ENCODE results near the gene NUBP2. TPM values are rescaled to one million over a fixed set of nuclear protein-coding genes. Genes with fewer than 3 reads are reported as not detected.

NUBP2 gene
- total RNA-seq, 1 experiment from 2014 or later: 69.4 TPM

GRCh38 chr16:1768061-1768766 lies 14.5 kb upstream of the NUBP2 start:
- Mint-ChIP-seq H3K27ac (no peak overlapping the region), H3K4me3 (no peak overlapping the region), H3K9me3 (no peaks in the 10 kb centered on the region), H3K4me1 (peaks cover 3 to 14% of the 10 kb centered on the region in 2 experiments), H3K27me3 (ENCODE audit: low read depth) (no peaks in the 10 kb centered on the region; the same call in 1 of the 2 replicates), H3K36me3 (ENCODE audit: insufficient read depth in 1 of 3, low read depth in 3 of 3) (peaks cover 11 to 37% (median 33%) of the 10 kb centered on the region in 3 experiments; a peak in 6 of 7 replicates)
- Histone ChIP-seq H3K27ac (ENCODE audit: insufficient read length, low read depth, low read length) (no peak overlapping the region), H3K23ac (ENCODE audit: insufficient read length, low read depth, low read length) (no peak overlapping the region), H4K5ac (ENCODE audit: insufficient read length, low read depth, low read length) (no peak overlapping the region), H3K79me1 (ENCODE audit: insufficient read depth, low read depth, low read length, poor library complexity, severe bottlenecking) (no peaks in the 10 kb centered on the region), H3K4me2 (ENCODE audit: insufficient read depth, insufficient read length, low read length) (no peak overlapping the region), H3K56ac (ENCODE audit: insufficient read length, low read depth, low read length) (no peak overlapping the region), H4K91ac (ENCODE audit: insufficient read length, low read depth, low read length) (no peak overlapping the region), H3K27me3 (ENCODE audit: insufficient read depth, low read length) (no peaks in the 10 kb centered on the region), H2AK5ac (ENCODE audit: insufficient read length, low read length) (no peak overlapping the region), H2BK120ac (ENCODE audit: low read depth, low read length, poor library complexity, severe bottlenecking) (no peak overlapping the region), H3K9me3 (ENCODE audit: control insufficient read depth, low read depth, low read length) (no peaks in the 10 kb centered on the region), H4K8ac (replicated peaks; ENCODE audit: insufficient read length, low read depth, low read length) (no peak overlapping the region), H3K79me2 (ENCODE audit: insufficient read depth, low read length) (no peaks in the 10 kb centered on the region; the same call in 1 of the 2 replicates), H3K4ac (ENCODE audit: low read depth, low read length) (no peak overlapping the region), H3K9ac (ENCODE audit: extremely low read depth, insufficient read length, low read length) (no peak overlapping the region), H2BK15ac (ENCODE audit: low read depth, low read length) (no peak overlapping the region), H2AFZ (ENCODE audit: low read length) (no peak overlapping the region), H3K18ac (ENCODE audit: insufficient read length, low read depth, low read length) (no peak overlapping the region), H3K4me1 (ENCODE audit: insufficient read depth, low read length) (no peaks in the 10 kb centered on the region), H4K20me1 (ENCODE audit: control insufficient read depth, insufficient read depth, insufficient read length) (no peaks in the 10 kb centered on the region), H3T11ph (ENCODE audit: low read length) (no peak overlapping the region), H2BK12ac (ENCODE audit: insufficient read length, low read depth, low read length) (no peak overlapping the region), H3K14ac (ENCODE audit: insufficient read depth, low read length) (no peak overlapping the region), H2BK20ac (ENCODE audit: low read depth, low read length, poor library complexity, severe bottlenecking) (no peak overlapping the region), H3K23me2 (ENCODE audit: insufficient read length, low read depth, low read length, poor library complexity, severe bottlenecking) (peaks cover 6% of the 10 kb centered on the region), H2BK5ac (ENCODE audit: insufficient read length, low read length) (no peak overlapping the region)
- WGBS (ENCODE audit: extremely low coverage, insufficient read length, low lambda C conversion rate): no CpG with 5 or more reads among the region's 41 CpGs
- no peak for DNase-seq
- no peak for TF ChIP-seq CTCF (conservative IDR thresholded peaks at IDR 0.05)

All from H9 (cell line).